Activated naive CD8-positive, alpha-beta T cell treated with anti-CD3 and anti-CD28 coated beads, Interleukin-2, amount 10 ng/mL, durations not matched to agents 7 days and 5 days (primary cell): ENCODE measurements around the gene RAB22A. TPM values are rescaled to one million over a fixed set of nuclear protein-coding genes. Genes with fewer than 3 reads are reported as not detected.

Experiments
- ATAC-seq: fragments of 150-1000 bp; cut with Tn5 transposase; one replicate; pipeline ENCODE4 v1.10.0; 2021; ENCODE audit warnings: low read depth, moderate library complexity
- POLR2A ChIA-PET: fragments of 350-600 bp; sonication (Branson Sonifier 250); formaldehyde crosslinking; loops from one replicate; lab custom pipeline; 2021; ENCODE audit warnings: antibody characterized with exemption; lab: Charles Lee
- DNase-seq: peaks from one replicate; pipeline ENCODE4 v3.0.0; 2021
- H3K27ac Mint-ChIP-seq: one replicate; pipeline ENCODE4 v1.8.0; 2022; ENCODE audit warnings: mild to moderate bottlenecking, mixed read lengths
- H3K27me3 Mint-ChIP-seq: one replicate; pipeline ENCODE4 v1.8.0; 2022; ENCODE audit warnings: mild to moderate bottlenecking, moderate library complexity, mixed read lengths
- H3K36me3 Mint-ChIP-seq: one replicate; pipeline ENCODE4 v1.8.0; 2021; ENCODE audit warnings: mild to moderate bottlenecking, mixed read lengths
- H3K4me1 Mint-ChIP-seq: one replicate; pipeline ENCODE4 v1.8.0; 2021; ENCODE audit warnings: mixed read lengths
- H3K4me3 Mint-ChIP-seq: one replicate; pipeline ENCODE4 v1.8.0; 2022; ENCODE audit warnings: mild to moderate bottlenecking, moderate library complexity, mixed read lengths
- H3K9me3 Mint-ChIP-seq: one replicate; pipeline ENCODE4 v1.8.0; 2021; ENCODE audit warnings: mixed read lengths
- total RNA-seq, 2 experiments: library from RNA; stranded (reverse); gene quantifications; one replicate each; pipeline ENCODE4 v1.2.3, GENCODE V29; 2021

RAB22A gene
- total RNA-seq, 2 experiments from 2014 or later, result 17.3 to 18.5 TPM

DNA sequence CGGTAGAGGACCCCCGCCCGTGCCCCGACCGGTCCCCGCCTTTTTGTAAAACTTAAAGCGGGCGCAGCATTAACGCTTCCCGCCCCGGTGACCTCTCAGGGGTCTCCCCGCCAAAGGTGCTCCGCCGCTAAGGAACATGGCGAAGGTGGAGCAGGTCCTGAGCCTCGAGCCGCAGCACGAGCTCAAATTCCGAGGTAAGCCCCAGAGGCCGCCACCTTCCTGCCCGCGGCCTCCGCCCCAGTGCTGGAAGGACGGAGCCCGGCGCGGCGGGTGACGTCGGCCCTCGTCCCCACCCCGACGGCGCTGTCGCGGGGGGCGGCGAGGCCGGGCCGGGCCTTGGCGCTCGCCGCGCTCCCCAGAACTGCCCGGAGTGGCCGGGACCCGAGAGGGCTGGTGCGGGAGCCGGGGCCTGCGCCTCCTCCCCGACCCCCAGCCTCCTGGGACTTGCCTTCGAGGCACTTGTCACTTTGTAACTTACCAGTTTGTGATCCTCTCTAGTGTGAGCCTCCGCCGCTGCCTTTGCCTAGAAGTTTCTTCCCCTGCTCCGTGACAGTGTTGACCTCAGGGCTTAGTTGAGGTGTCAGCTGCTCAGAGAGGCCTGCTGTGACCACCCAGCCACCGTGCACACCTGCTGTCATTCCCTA, 79.9 kb downstream of the RAB22A start:
- Mint-ChIP-seq H3K36me3 (peaks cover 32% of the 10 kb centered on the region), H3K4me3 (peak overlapping the region; percentile 94), H3K27me3 (peaks cover 3% of the 10 kb centered on the region), H3K4me1 (peaks cover 32% of the 10 kb centered on the region), H3K27ac (peak overlapping the region; percentile 90), H3K9me3 (no peaks in the 10 kb centered on the region)
- peak; percentile 72 for DNase-seq
- POLR2A ChIA-PET, result interaction anchor here (0.7 to 2.0 kb wide), 12 partner anchors 9 to 1551 kb away, joined by 3 to 17 read pairs (median 6); partner anchors contain the start of genes FAM217B, PPP1R3D, RAB22A and STX16
- peak; percentile 57 for ATAC-seq

DNA sequence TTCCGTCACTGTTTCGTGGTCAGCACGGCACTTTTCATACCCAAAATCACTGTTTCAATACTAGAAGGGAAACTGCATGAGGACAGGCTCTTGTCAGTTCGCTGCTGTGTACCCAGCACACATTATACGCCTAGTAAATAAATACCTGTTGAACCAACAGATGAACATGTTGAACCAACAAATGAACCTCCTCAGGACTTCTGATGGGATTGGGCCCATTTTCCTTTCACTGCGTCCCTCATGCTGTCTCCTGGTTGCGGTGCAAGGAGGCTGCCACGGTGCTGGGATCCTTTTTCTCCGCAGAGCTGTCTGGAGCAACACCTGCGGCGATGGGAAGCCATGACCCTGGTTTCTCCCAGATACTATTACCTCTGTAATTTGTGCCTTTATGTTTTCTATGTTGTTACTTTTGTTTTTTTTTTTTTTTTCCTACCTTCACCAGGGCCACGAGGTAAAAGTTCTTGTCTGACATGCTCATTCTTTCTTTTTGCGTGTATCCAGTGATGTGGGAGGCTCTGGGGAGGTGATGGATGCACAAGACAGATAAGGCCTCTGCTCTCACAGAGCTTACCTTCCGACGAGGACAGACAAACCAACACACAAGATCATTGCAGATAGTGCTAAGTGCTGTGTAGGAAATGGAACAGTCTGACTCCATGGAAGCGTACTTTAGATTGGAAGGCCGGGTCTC, 80.6 kb downstream of the RAB22A start:
- ATAC-seq (no peak), DNase-seq (no peak)
- H3K27me3 Mint-ChIP-seq, result no peaks in the 10 kb centered on the region
- H3K4me3 Mint-ChIP-seq, result peak overlapping the region; percentile 94
- H3K36me3 Mint-ChIP-seq, result peaks cover 32% of the 10 kb centered on the region
- POLR2A ChIA-PET, result interaction anchor here (1.4 to 2.0 kb wide), 4 partner anchors 9 to 84 kb away, joined by 5 to 17 read pairs (median 8); partner anchors contain the start of gene RAB22A
- H3K9me3 Mint-ChIP-seq, result no peaks in the 10 kb centered on the region
- H3K4me1 Mint-ChIP-seq, result peaks cover 32% of the 10 kb centered on the region
- peak overlapping the region; percentile 90 for H3K27ac Mint-ChIP-seq

DNA sequence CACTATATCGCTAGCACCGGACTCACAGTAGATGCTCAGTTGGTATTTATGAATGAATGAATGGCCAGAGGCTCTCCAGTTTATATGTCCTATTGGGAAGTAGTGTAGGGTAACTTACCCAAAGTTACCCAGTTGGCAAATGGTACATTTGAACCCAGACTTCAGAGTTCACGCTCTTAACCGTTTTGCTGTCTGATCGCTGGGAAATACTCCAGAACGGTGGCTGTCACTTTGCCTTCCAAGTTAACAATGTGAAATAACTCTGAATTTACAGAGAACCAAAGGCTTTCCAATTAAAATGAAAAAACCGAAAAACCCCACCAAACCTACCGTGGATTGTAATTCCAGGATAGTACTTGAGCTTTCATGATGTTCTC, 81.1 kb downstream of the RAB22A start:
- ATAC-seq, result no peak
- POLR2A ChIA-PET, result interaction anchor here (2.0 kb wide), 1 partner anchor 81 kb away, joined by 17 read pairs; the partner anchor contains the start of gene RAB22A
- H3K4me1 Mint-ChIP-seq, result peaks cover 35% of the 10 kb centered on the region

DNA sequence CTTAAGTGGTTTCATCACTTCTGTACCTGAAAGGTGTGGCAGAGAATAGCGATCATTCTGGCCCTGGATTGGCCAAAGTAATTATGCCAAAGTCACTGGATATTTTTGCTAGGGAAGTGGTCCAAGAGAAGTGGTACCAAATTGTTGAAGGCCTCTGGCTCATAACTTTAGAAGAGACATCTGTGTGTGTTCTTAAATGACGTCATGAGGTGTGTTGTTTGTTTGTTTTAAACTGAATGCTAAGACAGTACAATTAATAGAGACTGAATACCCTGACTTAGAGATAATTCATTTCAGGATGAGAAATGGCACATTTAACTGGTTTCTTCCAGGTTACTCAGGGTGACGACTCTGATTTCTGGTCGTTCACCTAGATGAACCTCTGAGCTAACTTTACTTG, 82.8 kb downstream of the RAB22A start:
- no peaks in the 10 kb centered on the region for H3K27me3 Mint-ChIP-seq
- no peak for ATAC-seq
- H3K9me3 Mint-ChIP-seq, result no peaks in the 10 kb centered on the region
- H3K4me3 Mint-ChIP-seq, result no peak overlapping the region
- H3K36me3 Mint-ChIP-seq, result peaks cover 40% of the 10 kb centered on the region
- H3K4me1 Mint-ChIP-seq, result peaks cover 44% of the 10 kb centered on the region
- H3K27ac Mint-ChIP-seq, result no peak overlapping the region
- POLR2A ChIA-PET, result no interaction called here
- DNase-seq, result no peak

More for the DNA sequence above, 81.1 kb downstream of the RAB22A start:
- H3K27me3 Mint-ChIP-seq, result no peaks in the 10 kb centered on the region
- DNase-seq, result no peak
- H3K4me3 Mint-ChIP-seq, result peak overlapping the region; percentile 94
- H3K27ac Mint-ChIP-seq, result peak overlapping the region; percentile 90
- no peaks in the 10 kb centered on the region for H3K9me3 Mint-ChIP-seq
- H3K36me3 Mint-ChIP-seq, result peaks cover 32% of the 10 kb centered on the region

DNA sequence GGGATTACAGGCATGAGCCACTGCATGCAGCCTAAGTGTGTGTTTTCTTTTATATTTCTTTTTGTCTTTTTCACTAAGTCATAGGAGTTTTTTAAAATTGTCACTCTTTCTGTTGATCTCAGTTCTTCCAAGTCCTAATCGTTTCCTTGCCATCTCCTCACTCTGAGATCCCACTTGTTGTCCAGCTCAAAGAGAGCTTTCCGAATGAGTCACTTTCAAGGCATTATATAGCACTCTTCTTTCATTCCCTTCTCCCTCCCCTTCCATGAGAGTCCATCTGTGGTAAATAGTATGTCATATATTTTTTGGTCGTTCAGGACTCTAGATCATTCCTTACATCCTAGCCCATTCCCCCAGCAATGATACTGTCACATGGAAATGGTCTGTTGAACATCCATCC, 83.8 kb downstream of the RAB22A start:
- no peak overlapping the region for H3K27ac Mint-ChIP-seq
- H3K4me3 Mint-ChIP-seq, result no peak overlapping the region
- no peaks in the 10 kb centered on the region for H3K9me3 Mint-ChIP-seq
- no peak for DNase-seq
- POLR2A ChIA-PET, result no interaction called here
- no peak for ATAC-seq
- peaks cover 50% of the 10 kb centered on the region for H3K36me3 Mint-ChIP-seq
- H3K4me1 Mint-ChIP-seq, result peaks cover 51% of the 10 kb centered on the region
- H3K27me3 Mint-ChIP-seq, result no peaks in the 10 kb centered on the region

DNA sequence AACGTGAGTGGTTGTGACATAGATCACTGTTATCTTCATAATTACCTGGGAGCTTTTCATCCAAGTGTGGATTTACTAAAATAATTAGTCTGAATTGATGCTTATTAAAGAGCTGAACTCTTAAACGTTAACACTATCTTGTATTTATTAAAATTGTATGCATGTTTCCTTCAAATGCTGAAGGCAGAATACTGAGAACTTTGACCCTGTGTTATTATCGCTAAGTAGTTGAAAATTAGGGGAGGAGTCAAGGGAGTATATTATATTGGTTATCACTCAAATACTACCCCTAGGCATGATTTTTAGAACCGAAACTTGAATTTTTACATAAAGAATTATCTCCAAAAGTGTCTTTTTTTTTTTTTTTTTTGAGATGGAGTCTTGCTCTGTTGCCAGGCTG, 85.3 kb downstream of the RAB22A start:
- H3K27ac Mint-ChIP-seq, result no peak overlapping the region
- no peaks in the 10 kb centered on the region for H3K27me3 Mint-ChIP-seq
- no peak overlapping the region for H3K4me3 Mint-ChIP-seq
- ATAC-seq (no peak), DNase-seq (no peak)
- POLR2A ChIA-PET, result no interaction called here
- H3K9me3 Mint-ChIP-seq, result no peaks in the 10 kb centered on the region
- peaks cover 57% of the 10 kb centered on the region for H3K4me1 Mint-ChIP-seq
- peaks cover 57% of the 10 kb centered on the region for H3K36me3 Mint-ChIP-seq

DNA sequence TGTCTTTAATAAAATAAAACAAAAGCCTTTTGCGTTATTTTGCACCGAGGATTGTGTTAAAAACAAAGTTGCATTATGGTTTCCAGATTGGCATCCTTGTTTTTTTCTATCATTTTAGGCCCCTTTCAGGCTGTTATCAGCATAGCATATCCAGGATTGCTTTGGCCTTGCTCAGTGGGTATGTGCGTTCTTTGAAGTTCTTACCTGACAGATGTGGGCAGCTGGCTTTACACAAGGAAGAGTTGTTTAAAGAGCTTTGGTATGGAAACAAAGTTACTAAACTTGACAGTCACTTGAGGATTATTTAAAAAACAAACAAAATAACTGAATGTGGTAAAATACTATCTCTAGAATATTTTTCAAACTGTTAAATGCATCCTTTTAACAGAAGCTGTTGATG, 86.1 kb downstream of the RAB22A start:
- H3K4me1 Mint-ChIP-seq, result peaks cover 57% of the 10 kb centered on the region
- POLR2A ChIA-PET, result no interaction called here
- no peak for DNase-seq
- H3K27ac Mint-ChIP-seq, result no peak overlapping the region
- H3K4me3 Mint-ChIP-seq, result no peak overlapping the region
- no peaks in the 10 kb centered on the region for H3K9me3 Mint-ChIP-seq
- peaks cover 54% of the 10 kb centered on the region for H3K36me3 Mint-ChIP-seq
- H3K27me3 Mint-ChIP-seq, result no peaks in the 10 kb centered on the region
- ATAC-seq, result no peak

DNA sequence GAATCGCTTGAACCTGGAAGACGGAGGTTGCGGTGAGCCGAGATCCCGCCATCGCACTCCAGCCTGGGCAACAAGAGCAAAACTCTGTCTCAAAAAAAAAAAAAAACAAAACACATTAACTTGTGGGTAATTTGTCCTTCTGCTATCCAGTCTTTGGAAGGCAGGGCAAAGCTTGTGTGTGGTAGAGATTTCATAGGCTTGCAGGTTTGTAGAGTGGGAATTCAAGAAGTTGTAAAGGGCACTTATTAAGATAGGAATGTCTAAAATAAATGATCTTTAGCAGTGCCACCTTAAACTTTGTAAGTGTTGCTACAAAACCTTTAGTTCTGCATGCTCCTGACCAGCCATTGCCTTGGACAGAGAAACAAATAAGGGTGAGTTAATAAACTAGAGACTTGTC, 87.9 kb downstream of the RAB22A start:
- no peak for ATAC-seq
- peaks cover 40% of the 10 kb centered on the region for H3K36me3 Mint-ChIP-seq
- H3K4me3 Mint-ChIP-seq, result no peak overlapping the region
- no peaks in the 10 kb centered on the region for H3K27me3 Mint-ChIP-seq
- no peaks in the 10 kb centered on the region for H3K9me3 Mint-ChIP-seq
- no peak for DNase-seq
- H3K27ac Mint-ChIP-seq, result no peak overlapping the region
- H3K4me1 Mint-ChIP-seq, result peaks cover 47% of the 10 kb centered on the region
- POLR2A ChIA-PET, result no interaction called here

DNA sequence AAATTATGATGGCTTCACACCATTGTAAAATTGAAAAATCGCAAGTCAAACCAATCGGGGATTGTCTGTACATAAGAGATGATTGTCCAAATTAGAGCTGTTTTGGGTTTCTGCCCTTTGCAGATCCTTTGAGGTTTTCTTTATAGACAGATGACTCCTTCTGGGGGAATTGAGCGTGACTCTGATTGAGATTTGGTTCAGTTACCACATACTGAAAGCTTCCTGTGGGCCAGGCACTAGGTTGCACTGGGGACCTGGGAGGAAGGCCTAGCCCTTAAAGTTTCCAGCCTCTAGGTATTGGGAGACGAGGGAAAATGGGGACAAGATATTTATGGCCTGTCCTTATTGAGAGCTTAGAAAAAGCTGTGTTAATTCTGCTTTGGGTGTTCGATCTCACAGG, 88.7 kb downstream of the RAB22A start:
- ATAC-seq (no peak), DNase-seq (no peak)
- Mint-ChIP-seq H3K4me3 (peak overlapping the region; percentile 7), H3K9me3 (no peaks in the 10 kb centered on the region), H3K4me1 (peaks cover 41% of the 10 kb centered on the region), H3K27me3 (no peaks in the 10 kb centered on the region), H3K27ac (no peak overlapping the region), H3K36me3 (peaks cover 37% of the 10 kb centered on the region)
- POLR2A ChIA-PET, result interaction anchor here (1.8 kb wide), 1 partner anchor 9 kb away, joined by 7 read pairs; the partner anchor contains the start of gene VAPB

DNA sequence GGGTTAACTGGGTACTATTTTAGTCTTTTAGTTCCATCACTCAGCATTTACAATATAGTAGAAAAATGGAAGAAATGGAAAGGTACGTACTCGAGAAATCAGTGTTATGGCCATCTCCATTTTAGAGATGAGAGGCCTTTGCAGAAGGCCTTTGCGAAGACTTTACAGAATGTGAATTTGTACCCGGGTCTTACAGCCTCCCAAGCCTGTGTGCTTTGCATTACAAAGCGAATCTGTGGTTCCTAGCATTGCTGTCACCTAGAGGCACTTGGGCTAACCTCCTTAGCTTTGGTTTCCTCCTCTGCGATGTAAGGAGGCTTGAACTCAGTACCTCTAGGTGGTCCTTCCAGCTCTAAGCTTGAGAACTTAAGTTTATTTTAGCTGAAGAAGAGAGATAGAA, 90.4 kb downstream of the RAB22A start:
- no peak overlapping the region for H3K27ac Mint-ChIP-seq
- POLR2A ChIA-PET, result no interaction called here
- ATAC-seq (no peak), DNase-seq (no peak)
- H3K9me3 Mint-ChIP-seq, result no peaks in the 10 kb centered on the region
- H3K36me3 Mint-ChIP-seq, result peaks cover 29% of the 10 kb centered on the region
- peaks cover 34% of the 10 kb centered on the region for H3K4me1 Mint-ChIP-seq
- H3K27me3 Mint-ChIP-seq, result no peaks in the 10 kb centered on the region
- no peak overlapping the region for H3K4me3 Mint-ChIP-seq

DNA sequence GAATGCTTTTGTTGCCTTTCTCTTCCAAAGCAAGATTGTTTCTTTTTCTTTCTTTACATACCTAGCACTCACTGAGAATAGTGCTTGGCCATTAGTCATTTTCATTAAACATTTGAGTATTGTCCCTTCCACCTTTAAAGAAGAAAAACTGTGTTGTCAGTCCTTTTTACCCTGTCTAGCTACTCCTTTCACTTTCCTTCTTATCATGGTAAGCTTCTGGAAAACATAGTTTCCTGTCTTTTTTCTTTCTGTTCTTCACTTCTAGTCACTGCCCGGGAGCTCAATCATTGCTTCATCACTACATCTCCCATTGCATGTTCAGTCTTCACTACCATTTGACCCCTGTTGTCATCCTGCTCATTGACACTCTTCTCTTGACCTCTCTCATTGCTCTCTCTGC, 91.6 kb downstream of the RAB22A start:
- Mint-ChIP-seq H3K27me3 (no peaks in the 10 kb centered on the region), H3K36me3 (peaks cover 27% of the 10 kb centered on the region), H3K9me3 (no peaks in the 10 kb centered on the region), H3K4me1 (peaks cover 27% of the 10 kb centered on the region), H3K27ac (no peak overlapping the region), H3K4me3 (no peak overlapping the region)
- ATAC-seq (no peak), DNase-seq (no peak)
- POLR2A ChIA-PET, result interaction anchor here (1.3 kb wide), 1 partner anchor 12 kb away, joined by 4 read pairs; the partner anchor contains the start of gene VAPB

DNA sequence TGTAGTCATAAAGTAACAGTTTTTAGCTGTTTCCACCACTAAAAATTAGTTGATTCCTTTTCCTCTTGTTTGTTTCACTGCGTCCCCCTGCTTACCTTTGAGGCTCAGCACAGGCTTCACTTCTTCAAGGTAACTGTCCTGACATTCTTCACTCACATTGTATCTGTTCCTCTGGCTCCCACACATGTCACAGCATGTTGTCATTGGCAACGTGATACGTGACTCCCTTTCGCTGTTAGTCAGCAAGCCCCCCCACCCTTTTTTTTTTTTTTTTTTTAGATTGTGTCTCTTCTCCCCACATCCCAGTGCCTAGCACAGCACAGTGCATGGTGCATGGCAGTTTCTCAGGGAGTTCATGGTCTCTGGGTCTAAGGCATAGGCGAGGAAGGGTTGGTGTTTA, 92.8 kb downstream of the RAB22A start:
- H3K4me1 Mint-ChIP-seq, result peaks cover 26% of the 10 kb centered on the region
- no peaks in the 10 kb centered on the region for H3K27me3 Mint-ChIP-seq
- no peak for ATAC-seq
- no peaks in the 10 kb centered on the region for H3K9me3 Mint-ChIP-seq
- peaks cover 20% of the 10 kb centered on the region for H3K36me3 Mint-ChIP-seq
- DNase-seq, result no peak
- H3K4me3 Mint-ChIP-seq, result no peak overlapping the region
- no peak overlapping the region for H3K27ac Mint-ChIP-seq
- POLR2A ChIA-PET, result no interaction called here

DNA sequence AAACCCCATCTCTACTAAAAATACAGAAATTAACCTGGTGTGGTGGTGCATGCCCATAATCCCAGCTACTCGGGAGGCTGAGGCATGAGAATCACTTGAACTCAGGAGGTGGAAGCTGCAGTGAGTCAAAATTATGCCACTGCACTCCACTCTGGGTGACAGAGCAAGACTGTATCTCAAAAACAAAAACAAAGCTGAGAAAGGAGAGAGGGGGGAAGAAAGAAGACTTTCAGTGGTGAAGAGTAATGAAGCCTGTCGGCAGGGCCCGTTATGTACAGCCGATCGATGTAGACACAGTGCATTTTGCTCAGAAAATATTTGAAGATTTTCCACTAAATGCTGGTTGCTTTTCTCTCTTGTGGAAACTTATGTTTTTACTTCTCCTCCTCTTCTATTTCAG, 93.3 kb downstream of the RAB22A start:
- H3K9me3 Mint-ChIP-seq, result no peaks in the 10 kb centered on the region
- POLR2A ChIA-PET, result no interaction called here
- H3K4me1 Mint-ChIP-seq, result peaks cover 26% of the 10 kb centered on the region
- H3K4me3 Mint-ChIP-seq, result no peak overlapping the region
- ATAC-seq, result no peak
- peaks cover 15% of the 10 kb centered on the region for H3K36me3 Mint-ChIP-seq
- no peak for DNase-seq
- H3K27ac Mint-ChIP-seq, result no peak overlapping the region
- H3K27me3 Mint-ChIP-seq, result no peaks in the 10 kb centered on the region

DNA sequence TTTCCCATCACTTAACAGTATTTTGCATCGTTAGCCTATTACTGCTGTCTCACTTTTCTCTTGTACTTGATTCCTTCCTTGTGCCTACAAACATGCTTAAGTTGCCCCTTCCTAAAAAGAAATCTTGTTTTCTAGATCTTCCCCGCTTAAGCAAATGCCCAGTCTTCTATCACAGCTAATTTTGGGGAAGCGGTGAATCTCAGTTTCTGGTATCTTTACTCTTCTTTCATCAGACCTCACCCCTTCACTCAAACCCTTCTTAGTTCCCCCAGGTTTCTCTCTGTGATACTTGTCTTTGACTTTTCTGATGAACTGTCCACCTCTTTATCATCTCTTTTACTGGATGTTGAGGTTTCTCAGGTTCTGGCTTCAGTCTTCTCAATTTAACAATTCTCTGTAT, 93.8 kb downstream of the RAB22A start:
- Mint-ChIP-seq H3K4me1 (peaks cover 27% of the 10 kb centered on the region), H3K27ac (no peak overlapping the region), H3K27me3 (no peaks in the 10 kb centered on the region), H3K4me3 (no peak overlapping the region), H3K36me3 (peaks cover 12% of the 10 kb centered on the region), H3K9me3 (no peaks in the 10 kb centered on the region)
- DNase-seq (no peak), ATAC-seq (no peak)
- POLR2A ChIA-PET, result no interaction called here
